ENCODE measurements around the gene SMIM1. TPM values are rescaled to one million over a fixed set of nuclear protein-coding genes. Genes with fewer than 3 reads are reported as not detected.

Gene SMIM1
- total RNA-seq, 4 donors from 2014 or later = 23.1 TPM; not detected in 3

- peaks cover 0 to 15% (median 0%) of the 10 kb centered on the region in 4 donors for H3K4me1 ChIP-seq
- DNase-seq (ENCODE audit: low spot score in 2 of 2) = no peak
- no peak overlapping the region for H3K27ac ChIP-seq
- TF ChIP-seq EP300 (IDR thresholded peaks at IDR 0.05) = no peak
- TF ChIP-seq, protein P1, sequence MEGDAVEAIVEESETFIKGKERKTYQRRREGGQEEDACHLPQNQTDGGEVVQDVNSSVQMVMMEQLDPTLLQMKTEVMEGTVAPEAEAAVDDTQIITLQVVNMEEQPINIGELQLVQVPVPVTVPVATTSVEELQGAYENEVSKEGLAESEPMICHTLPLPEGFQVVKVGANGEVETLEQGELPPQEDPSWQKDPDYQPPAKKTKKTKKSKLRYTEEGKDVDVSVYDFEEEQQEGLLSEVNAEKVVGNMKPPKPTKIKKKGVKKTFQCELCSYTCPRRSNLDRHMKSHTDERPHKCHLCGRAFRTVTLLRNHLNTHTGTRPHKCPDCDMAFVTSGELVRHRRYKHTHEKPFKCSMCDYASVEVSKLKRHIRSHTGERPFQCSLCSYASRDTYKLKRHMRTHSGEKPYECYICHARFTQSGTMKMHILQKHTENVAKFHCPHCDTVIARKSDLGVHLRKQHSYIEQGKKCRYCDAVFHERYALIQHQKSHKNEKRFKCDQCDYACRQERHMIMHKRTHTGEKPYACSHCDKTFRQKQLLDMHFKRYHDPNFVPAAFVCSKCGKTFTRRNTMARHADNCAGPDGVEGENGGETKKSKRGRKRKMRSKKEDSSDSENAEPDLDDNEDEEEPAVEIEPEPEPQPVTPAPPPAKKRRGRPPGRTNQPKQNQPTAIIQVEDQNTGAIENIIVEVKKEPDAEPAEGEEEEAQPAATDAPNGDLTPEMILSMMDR (IDR thresholded peaks at IDR 0.05) = peak in 1 of 5 experiments; percentile 10
- no peaks in the 10 kb centered on the region for H3K27me3 ChIP-seq
- 78 to 84% methylated on average over 14 of the region's 14 CpGs for WGBS, 2 donors
- H3K36me3 ChIP-seq = peaks cover 4 to 100% (median 29%) of the 10 kb centered on the region in 3 donors
- no peaks in the 10 kb centered on the region for H3K9me3 ChIP-seq
- no peak overlapping the region for H3K4me3 ChIP-seq
Measured at GRCh38 chr1:3785456-3786157, 13.1 kb downstream of the SMIM1 start.

DNA sequence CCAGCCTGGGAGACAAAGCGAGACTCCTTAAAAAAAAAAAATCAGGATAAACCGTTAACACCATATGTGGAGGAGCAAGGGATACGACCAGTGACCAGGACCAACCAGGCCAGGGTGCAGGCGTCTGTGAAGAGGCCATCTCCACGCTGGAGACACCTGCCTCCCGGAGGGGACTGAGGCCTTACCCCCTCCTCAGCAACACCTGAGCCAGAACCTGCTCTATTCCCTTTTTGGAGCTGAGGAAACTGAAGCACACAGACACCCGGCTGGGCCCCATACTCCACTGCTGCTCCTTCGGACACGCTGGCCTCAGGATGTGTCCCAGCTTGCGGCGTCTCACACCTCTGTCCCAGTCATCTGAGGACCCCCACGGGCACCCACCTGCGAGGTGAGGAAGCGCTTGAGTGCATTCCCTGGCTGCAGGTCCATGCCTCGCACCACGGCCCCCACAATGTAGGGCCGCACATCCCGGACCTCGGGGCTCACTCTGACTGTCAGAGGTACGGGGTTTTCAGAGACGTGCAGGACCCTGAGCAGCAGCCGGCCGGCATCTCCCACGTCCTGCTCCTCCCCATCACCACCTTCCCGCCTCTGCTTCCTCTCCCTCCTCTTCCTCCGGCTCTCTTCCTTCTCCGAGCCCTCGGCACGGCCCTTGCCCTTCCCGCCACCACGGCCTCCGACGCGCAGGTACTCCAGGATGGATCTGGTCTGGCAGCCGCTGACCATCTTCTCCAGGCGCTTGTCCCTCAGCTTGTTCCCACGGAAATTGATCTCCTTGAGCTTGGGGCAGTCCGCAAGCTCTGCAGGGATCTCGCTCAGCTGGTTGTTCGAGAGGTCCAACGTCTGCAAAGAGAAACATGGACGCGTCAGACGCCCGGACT is 14.2 kb downstream of the SMIM1 start:
- 91 to 93% methylated on average over 40 to 45 of the region's 45 CpGs for WGBS, 2 donors
- no peaks in the 10 kb centered on the region for H3K9me3 ChIP-seq
- no peak overlapping the region for H3K27ac ChIP-seq
- H3K27me3 ChIP-seq = no peaks in the 10 kb centered on the region
- TF ChIP-seq POLR2A (IDR thresholded peaks at IDR 0.05) (no peak), EP300 (IDR thresholded peaks at IDR 0.05) (no peak)
- TF ChIP-seq, protein P1 (IDR thresholded peaks at IDR 0.05) = no peak
- H3K4me1 ChIP-seq = peaks cover 0 to 23% (median 0%) of the 10 kb centered on the region in 4 donors
- DNase-seq (ENCODE audit: low spot score in 2 of 2) = no peak
- H3K36me3 ChIP-seq = peaks cover 4 to 91% (median 20%) of the 10 kb centered on the region in 3 donors
- H3K4me3 ChIP-seq = no peak overlapping the region

DNA sequence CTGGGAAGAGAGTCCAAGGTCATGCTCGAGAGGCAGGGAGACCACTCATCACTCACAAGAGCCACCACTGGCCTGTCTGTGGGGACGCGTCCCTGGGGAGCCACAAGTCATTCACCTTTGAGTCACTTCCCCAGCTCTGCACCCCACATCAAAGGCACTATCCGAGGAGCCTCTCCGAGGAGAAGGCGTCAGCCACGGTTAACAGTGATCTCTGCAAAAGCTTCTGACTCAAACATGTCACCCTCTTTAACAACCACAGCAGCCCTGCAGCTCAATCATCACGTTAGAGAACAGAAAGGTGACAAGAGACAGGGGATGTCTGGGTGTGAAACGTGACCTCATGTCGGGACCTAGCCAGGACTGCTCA is 14.8 kb downstream of the SMIM1 start:
- 84 to 85% methylated on average over 10 of the region's 10 CpGs for WGBS, 2 donors
- H3K36me3 ChIP-seq = peaks cover 4 to 85% (median 14%) of the 10 kb centered on the region in 3 donors
- H3K27me3 ChIP-seq = no peaks in the 10 kb centered on the region
- peaks cover 0 to 23% (median 0%) of the 10 kb centered on the region in 4 donors for H3K4me1 ChIP-seq
- no peak overlapping the region for H3K4me3 ChIP-seq
- DNase-seq (ENCODE audit: low spot score in 2 of 2) = no peak
- no peak for TF ChIP-seq EP300 (IDR thresholded peaks at IDR 0.05)
- TF ChIP-seq POLR2A (IDR thresholded peaks at IDR 0.05) = no peak
- TF ChIP-seq, protein P1 (IDR thresholded peaks at IDR 0.05) = no peak
- H3K9me3 ChIP-seq = no peaks in the 10 kb centered on the region
- no peak overlapping the region for H3K27ac ChIP-seq

DNA sequence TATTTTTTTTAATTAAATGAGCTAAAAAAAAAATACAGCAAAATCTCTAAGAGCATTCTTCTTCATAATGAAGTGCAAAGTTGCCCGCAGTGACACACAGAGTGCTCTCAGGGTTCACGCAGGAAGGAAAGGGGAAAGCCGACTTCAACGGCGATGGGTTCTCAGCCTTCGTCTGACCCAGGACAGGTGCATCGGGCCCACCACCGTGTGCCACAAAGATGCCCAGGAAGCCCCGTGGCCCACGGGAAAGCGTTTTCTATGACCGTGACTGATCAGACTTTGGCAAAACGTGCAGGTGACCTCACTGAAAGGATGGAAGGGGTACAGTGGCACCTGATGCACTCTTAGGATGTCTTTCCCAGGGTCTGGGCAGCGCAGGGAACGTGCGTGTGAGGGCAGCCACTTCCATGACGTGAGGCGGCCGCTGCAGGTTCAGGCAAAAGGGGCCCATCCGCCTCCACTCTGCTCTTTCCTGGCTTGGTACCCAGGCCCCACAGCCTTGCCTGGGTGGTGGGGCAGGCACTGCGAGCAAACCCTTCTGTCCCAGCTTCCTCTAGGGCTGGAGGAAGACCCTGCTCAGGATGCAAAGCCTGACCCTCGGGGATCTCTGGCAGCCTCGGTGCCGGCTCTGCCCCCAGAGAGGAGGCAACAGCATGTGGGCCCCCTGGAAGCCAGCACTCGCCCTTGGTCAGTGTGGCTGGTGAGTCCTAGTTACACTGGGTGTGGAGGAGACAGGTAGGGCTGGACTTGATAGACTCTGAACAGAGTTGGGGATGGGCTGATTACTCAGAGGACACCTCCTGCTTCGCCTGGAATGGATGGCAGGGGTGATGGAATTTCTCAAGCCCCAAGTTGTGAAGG is 15.4 kb downstream of the SMIM1 start:
- Histone ChIP-seq H3K27ac (no peak overlapping the region), H3K36me3 (peaks cover 4 to 78% (median 12%) of the 10 kb centered on the region in 3 donors)
- 89 to 91% methylated on average over 26 of the region's 26 CpGs for WGBS, 2 donors

More for the DNA sequence above, 15.4 kb downstream of the SMIM1 start:
- peaks cover 0 to 29% (median 0%) of the 10 kb centered on the region in 4 donors for H3K4me1 ChIP-seq
- H3K4me3 ChIP-seq = no peak overlapping the region
- H3K9me3 ChIP-seq = no peaks in the 10 kb centered on the region
- no peak for DNase-seq (ENCODE audit: low spot score in 2 of 2)
- TF ChIP-seq, protein P1 (IDR thresholded peaks at IDR 0.05) = no peak
- TF ChIP-seq EP300 (IDR thresholded peaks at IDR 0.05) (no peak), POLR2A (IDR thresholded peaks at IDR 0.05) (no peak)
- no peaks in the 10 kb centered on the region for H3K27me3 ChIP-seq

Data from tibial nerve (tissue), 4 donors.